Stimulated activated effector memory CD8-positive, alpha-beta T cell treated with anti-CD3 and anti-CD28 coated beads, Interleukin-12 subunit alpha, Interleukin-12 subunit beta, amount 100 ng/mL, for 72 hours (primary cell): ENCODE results near the gene TM4SF1.

Experiments
- ATAC-seq: fragments of 150-1000 bp; cut with Tn5 transposase; 2 replicates; pipeline ENCODE4 v1.10.0; 2021
- DNase-seq, 2 donors: peaks; one replicate each; pipeline ENCODE4 v3.0.0; 2021 to 2022; ENCODE audit warnings: low spot score in 2 of 2
- H3K27ac Mint-ChIP-seq: one replicate; pipeline ENCODE4 v1.8.0; 2022; ENCODE audit warnings: mild to moderate bottlenecking, mixed read lengths
- H3K36me3 Mint-ChIP-seq: one replicate; pipeline ENCODE4 v1.8.0; 2022; ENCODE audit warnings: mild to moderate bottlenecking, mixed read lengths
- H3K4me1 Mint-ChIP-seq: one replicate; pipeline ENCODE4 v1.8.0; 2022; ENCODE audit warnings: mixed read lengths
- H3K4me3 Mint-ChIP-seq: one replicate; pipeline ENCODE4 v1.8.0; 2022; ENCODE audit warnings: mild to moderate bottlenecking, mixed read lengths
- H3K9me3 Mint-ChIP-seq: one replicate; pipeline ENCODE4 v1.8.0; 2022; ENCODE audit warnings: mixed read lengths

The TM4SF1 gene

GRCh38 chr3:149319750-149320149, 57.7 kb downstream of the TM4SF1 start:
- DNase-seq (no peak), ATAC-seq (peak; percentile 36)
- no peak overlapping the region for H3K27ac Mint-ChIP-seq
- no peaks in the 10 kb centered on the region for H3K9me3 Mint-ChIP-seq
- no peaks in the 10 kb centered on the region for H3K4me1 Mint-ChIP-seq
- H3K36me3 Mint-ChIP-seq: no peaks in the 10 kb centered on the region
- no peak overlapping the region for H3K4me3 Mint-ChIP-seq
